HL-60 (cell line): Measurements from ENCODE around the gene USP38.

Experiments
- TF ChIP-seq, protein P1 (sequence below): IDR thresholded peaks from one replicate; pipeline ENCODE4 v1.5.1; 2011; ENCODE audit warnings: low read length, control low read depth, inconsistent platforms; ENCODE audit not compliant: insufficient read depth
- TF ChIP-seq, protein P2 (sequence below): IDR thresholded peaks from 2 replicates; pipeline ENCODE4 v1.6.1; 2012; ENCODE audit warnings: low read depth; ENCODE audit not compliant: insufficient replicate concordance

DNA sequence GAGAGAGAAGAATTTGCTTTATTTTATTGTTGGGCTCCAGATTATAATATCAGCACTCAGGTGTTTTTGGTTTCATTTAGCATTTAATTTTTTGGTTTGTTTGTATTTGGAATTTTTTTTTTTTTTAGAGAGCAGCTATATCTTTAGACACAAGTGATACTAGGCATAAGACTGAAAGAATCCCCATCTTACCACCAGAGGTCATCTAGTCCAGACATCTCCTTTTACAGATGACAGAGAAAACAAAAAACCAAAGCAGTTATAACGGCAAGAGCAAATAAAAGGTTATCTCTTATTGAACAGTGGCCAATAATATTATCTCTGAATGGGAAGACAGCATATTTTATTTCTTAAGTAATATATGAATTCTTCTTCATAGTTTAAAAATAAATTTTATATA lies 22.8 kb downstream of the USP38 start:
- TF ChIP-seq, protein P1, sequence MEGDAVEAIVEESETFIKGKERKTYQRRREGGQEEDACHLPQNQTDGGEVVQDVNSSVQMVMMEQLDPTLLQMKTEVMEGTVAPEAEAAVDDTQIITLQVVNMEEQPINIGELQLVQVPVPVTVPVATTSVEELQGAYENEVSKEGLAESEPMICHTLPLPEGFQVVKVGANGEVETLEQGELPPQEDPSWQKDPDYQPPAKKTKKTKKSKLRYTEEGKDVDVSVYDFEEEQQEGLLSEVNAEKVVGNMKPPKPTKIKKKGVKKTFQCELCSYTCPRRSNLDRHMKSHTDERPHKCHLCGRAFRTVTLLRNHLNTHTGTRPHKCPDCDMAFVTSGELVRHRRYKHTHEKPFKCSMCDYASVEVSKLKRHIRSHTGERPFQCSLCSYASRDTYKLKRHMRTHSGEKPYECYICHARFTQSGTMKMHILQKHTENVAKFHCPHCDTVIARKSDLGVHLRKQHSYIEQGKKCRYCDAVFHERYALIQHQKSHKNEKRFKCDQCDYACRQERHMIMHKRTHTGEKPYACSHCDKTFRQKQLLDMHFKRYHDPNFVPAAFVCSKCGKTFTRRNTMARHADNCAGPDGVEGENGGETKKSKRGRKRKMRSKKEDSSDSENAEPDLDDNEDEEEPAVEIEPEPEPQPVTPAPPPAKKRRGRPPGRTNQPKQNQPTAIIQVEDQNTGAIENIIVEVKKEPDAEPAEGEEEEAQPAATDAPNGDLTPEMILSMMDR, result no peak
- TF ChIP-seq, protein P2, sequence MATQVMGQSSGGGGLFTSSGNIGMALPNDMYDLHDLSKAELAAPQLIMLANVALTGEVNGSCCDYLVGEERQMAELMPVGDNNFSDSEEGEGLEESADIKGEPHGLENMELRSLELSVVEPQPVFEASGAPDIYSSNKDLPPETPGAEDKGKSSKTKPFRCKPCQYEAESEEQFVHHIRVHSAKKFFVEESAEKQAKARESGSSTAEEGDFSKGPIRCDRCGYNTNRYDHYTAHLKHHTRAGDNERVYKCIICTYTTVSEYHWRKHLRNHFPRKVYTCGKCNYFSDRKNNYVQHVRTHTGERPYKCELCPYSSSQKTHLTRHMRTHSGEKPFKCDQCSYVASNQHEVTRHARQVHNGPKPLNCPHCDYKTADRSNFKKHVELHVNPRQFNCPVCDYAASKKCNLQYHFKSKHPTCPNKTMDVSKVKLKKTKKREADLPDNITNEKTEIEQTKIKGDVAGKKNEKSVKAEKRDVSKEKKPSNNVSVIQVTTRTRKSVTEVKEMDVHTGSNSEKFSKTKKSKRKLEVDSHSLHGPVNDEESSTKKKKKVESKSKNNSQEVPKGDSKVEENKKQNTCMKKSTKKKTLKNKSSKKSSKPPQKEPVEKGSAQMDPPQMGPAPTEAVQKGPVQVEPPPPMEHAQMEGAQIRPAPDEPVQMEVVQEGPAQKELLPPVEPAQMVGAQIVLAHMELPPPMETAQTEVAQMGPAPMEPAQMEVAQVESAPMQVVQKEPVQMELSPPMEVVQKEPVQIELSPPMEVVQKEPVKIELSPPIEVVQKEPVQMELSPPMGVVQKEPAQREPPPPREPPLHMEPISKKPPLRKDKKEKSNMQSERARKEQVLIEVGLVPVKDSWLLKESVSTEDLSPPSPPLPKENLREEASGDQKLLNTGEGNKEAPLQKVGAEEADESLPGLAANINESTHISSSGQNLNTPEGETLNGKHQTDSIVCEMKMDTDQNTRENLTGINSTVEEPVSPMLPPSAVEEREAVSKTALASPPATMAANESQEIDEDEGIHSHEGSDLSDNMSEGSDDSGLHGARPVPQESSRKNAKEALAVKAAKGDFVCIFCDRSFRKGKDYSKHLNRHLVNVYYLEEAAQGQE, result no peak
